SK-N-SH treated with all-trans-retinoic acid at 6 μM for 48 hours (cell line): Measurements from ENCODE around the gene SAFB2.

Source experiments
- ATAC-seq: fragments of 200-7000 bp; cut with Tn5 transposase; 3 replicates; pipeline ENCODE4 v1.9.1; 2020; ENCODE audit warnings: mild to moderate bottlenecking, moderate library complexity
- ARNTL ChIP-seq: fragments of 450-650 bp; formaldehyde crosslinking; IDR thresholded peaks from 2 replicates; pipeline ENCODE4 v1.5.0; 2020; ENCODE audit warnings: low read depth, mild to moderate bottlenecking, moderate library complexity, borderline replicate concordance
- BACH2 ChIP-seq: fragments of 250-450 bp; sonication (Bioruptor Pico); IDR thresholded peaks from 2 replicates; pipeline ENCODE4 v1.9.0; 2021; ENCODE audit warnings: mild to moderate bottlenecking, borderline replicate concordance
- CSDC2 ChIP-seq: fragments of 250-450 bp; sonication (Bioruptor Pico); IDR thresholded peaks from 2 replicates; pipeline ENCODE4 v1.5.0; 2020; ENCODE audit warnings: mild to moderate bottlenecking, moderate library complexity
- ESRRG ChIP-seq: fragments of 250-450 bp; sonication (Bioruptor Pico); IDR thresholded peaks from 2 replicates; pipeline ENCODE4 v1.6.1; 2021; ENCODE audit warnings: mild to moderate bottlenecking
- GLIS3 ChIP-seq: fragments of 250-450 bp; sonication (Bioruptor Pico); IDR thresholded peaks from 2 replicates; pipeline ENCODE4 v1.5.0; 2020; ENCODE audit warnings: mild to moderate bottlenecking, moderate library complexity
- ISL1 ChIP-seq: fragments of 250-450 bp; sonication (Bioruptor Pico); IDR thresholded peaks from 2 replicates; pipeline ENCODE4 v2.1.2; 2022; ENCODE audit warnings: mild to moderate bottlenecking, moderate library complexity
- OSR1 ChIP-seq: fragments of 250-450 bp; sonication (Bioruptor Pico); IDR thresholded peaks from 2 replicates; pipeline ENCODE4 v1.8.0; 2022; ENCODE audit warnings: moderate library complexity, mild to moderate bottlenecking, inconsistent platforms
- PPARA ChIP-seq: fragments of 250-450 bp; sonication (Bioruptor Pico); IDR thresholded peaks from 2 replicates; pipeline ENCODE4 v1.5.0; 2020; ENCODE audit warnings: mild to moderate bottlenecking, borderline replicate concordance
- RARB ChIP-seq: fragments of 250-450 bp; sonication (Bioruptor Pico); IDR thresholded peaks from 2 replicates; pipeline ENCODE4 v1.8.0; 2021; ENCODE audit warnings: mild to moderate bottlenecking, moderate library complexity
- SNAI2 ChIP-seq: fragments of 250-450 bp; sonication (Bioruptor Pico); IDR thresholded peaks from 2 replicates; pipeline ENCODE4 v1.5.0; 2020; ENCODE audit warnings: mild to moderate bottlenecking, moderate library complexity
- TCF4 ChIP-seq: fragments of 250-450 bp; sonication (Bioruptor Pico); IDR thresholded peaks from 2 replicates; pipeline ENCODE4 v1.8.0; 2021; ENCODE audit warnings: mild to moderate bottlenecking, moderate library complexity, borderline replicate concordance
- TOX ChIP-seq: fragments of 250-450 bp; sonication (Bioruptor Pico); IDR thresholded peaks from 2 replicates; pipeline ENCODE4 v1.8.0; 2021; ENCODE audit warnings: mild to moderate bottlenecking, moderate library complexity, borderline replicate concordance
- ZC3H10 ChIP-seq: fragments of 250-450 bp; sonication (Bioruptor Pico); IDR thresholded peaks from 2 replicates; pipeline ENCODE4 v1.5.1; 2021; ENCODE audit warnings: mild to moderate bottlenecking, moderate library complexity
- ZFP3 ChIP-seq: fragments of 250-450 bp; sonication (Bioruptor Pico); IDR thresholded peaks from 2 replicates; pipeline ENCODE4 v1.5.0; 2020; ENCODE audit warnings: mild to moderate bottlenecking, moderate library complexity
- ZFP30 ChIP-seq: fragments of 450-650 bp; formaldehyde crosslinking; IDR thresholded peaks from 2 replicates; pipeline ENCODE4 v1.5.0; 2022; ENCODE audit warnings: mild to moderate bottlenecking, moderate library complexity
- ZNF565 ChIP-seq: fragments of 450-650 bp; formaldehyde crosslinking; conservative IDR thresholded peaks from 2 replicates; pipeline ENCODE4 v1.5.0; 2020; ENCODE audit warnings: low read depth, mild to moderate bottlenecking, moderate library complexity
- ZNF70 ChIP-seq: fragments of 450-650 bp; formaldehyde crosslinking; IDR thresholded peaks from 2 replicates; pipeline ENCODE4 v1.5.0; 2020; ENCODE audit warnings: mild to moderate bottlenecking, moderate library complexity
- ZNF8 ChIP-seq: fragments of 450-650 bp; formaldehyde crosslinking; IDR thresholded peaks from 2 replicates; pipeline ENCODE4 v1.5.0; 2020; ENCODE audit warnings: mild to moderate bottlenecking, moderate library complexity
- TF ChIP-seq, protein P1 (sequence below): fragments of 250-450 bp; sonication (Bioruptor Pico); IDR thresholded peaks from 2 replicates; pipeline ENCODE4 v1.8.0; 2021; ENCODE audit warnings: low read depth, mild to moderate bottlenecking, moderate library complexity, borderline replicate concordance
- TF ChIP-seq, protein P2 (sequence below): fragments of 250-450 bp; sonication (Bioruptor Pico); IDR thresholded peaks from 2 replicates; pipeline ENCODE4 v1.8.0; 2020; ENCODE audit warnings: mild to moderate bottlenecking, moderate library complexity, borderline replicate concordance
- TF ChIP-seq, protein P3 (sequence below): fragments of 250-450 bp; sonication (Bioruptor Pico); IDR thresholded peaks from 2 replicates; pipeline ENCODE4 v1.5.1; 2020; ENCODE audit warnings: low read depth, mild to moderate bottlenecking, moderate library complexity
- TF ChIP-seq, protein P4 (sequence below): fragments of 250-450 bp; sonication (Bioruptor Pico); IDR thresholded peaks from 2 replicates; pipeline ENCODE4 v1.5.0; 2020; ENCODE audit warnings: mild to moderate bottlenecking, moderate library complexity

The SAFB2 gene

DNA sequence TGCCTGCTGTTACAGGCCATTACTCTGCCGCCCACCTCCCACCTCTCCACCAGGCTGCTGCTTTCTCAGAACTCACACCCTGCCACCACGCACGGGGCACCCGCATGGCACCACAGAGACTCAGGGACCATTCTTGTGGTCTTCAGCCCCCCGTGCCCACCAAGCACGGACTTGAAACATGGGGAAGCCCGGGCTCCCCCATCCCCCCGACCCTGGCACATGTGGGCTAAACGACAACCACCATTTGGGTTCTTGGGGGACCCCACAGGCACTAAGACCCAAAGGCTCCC lies 31.8 kb downstream of the SAFB2 start:
- ATAC-seq: no peak
- TF ChIP-seq ZFP30 (CRISPR knock-in tag) (no peak), ZC3H10 (CRISPR knock-in tag) (no peak)

DNA sequence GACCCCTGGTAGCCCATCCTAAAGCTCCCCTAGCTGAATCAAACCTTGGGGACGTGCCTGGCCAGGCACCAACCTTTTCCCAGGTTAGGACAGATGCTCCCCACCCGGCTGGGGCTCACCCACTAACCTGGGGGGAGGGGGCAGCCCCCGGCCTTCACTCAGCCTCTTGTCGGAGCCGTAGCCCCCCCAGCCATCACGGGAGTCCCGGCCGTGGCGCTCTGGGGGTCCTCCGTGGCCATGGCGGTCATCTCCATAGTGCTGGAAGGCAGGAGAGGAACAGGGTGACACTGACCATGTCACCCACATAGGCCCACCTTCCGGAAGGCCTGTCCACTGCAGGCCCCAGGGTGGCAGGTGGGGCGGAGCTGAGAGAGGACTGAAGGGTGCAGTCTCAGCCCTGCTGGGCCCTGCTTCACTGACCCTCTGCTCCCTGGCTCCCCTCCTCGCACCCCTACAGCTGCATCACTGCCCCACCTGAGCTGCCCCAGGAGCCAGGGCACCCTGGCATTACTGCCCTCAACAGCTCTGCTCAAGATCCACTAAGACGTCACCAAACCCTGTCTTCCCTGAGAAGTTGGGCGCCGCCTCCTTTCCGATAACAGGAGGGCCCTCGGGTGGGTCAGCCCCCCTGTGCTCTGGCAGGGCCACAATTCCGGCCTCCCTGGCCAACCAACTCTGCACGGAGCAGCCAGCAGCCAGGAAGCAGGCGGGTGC lies 32.3 kb downstream of the SAFB2 start:
- TF ChIP-seq ESRRG (CRISPR knock-in tag): no peak
- no peak for TF ChIP-seq TCF4 (CRISPR knock-in tag)
- TF ChIP-seq PPARA: no peak
- TF ChIP-seq ISL1 (CRISPR knock-in tag): no peak
- TF ChIP-seq ZFP30 (CRISPR knock-in tag): no peak
- no peak for TF ChIP-seq GLIS3 (CRISPR knock-in tag)
- TF ChIP-seq TOX (CRISPR knock-in tag): no peak
- no peak for ATAC-seq

DNA sequence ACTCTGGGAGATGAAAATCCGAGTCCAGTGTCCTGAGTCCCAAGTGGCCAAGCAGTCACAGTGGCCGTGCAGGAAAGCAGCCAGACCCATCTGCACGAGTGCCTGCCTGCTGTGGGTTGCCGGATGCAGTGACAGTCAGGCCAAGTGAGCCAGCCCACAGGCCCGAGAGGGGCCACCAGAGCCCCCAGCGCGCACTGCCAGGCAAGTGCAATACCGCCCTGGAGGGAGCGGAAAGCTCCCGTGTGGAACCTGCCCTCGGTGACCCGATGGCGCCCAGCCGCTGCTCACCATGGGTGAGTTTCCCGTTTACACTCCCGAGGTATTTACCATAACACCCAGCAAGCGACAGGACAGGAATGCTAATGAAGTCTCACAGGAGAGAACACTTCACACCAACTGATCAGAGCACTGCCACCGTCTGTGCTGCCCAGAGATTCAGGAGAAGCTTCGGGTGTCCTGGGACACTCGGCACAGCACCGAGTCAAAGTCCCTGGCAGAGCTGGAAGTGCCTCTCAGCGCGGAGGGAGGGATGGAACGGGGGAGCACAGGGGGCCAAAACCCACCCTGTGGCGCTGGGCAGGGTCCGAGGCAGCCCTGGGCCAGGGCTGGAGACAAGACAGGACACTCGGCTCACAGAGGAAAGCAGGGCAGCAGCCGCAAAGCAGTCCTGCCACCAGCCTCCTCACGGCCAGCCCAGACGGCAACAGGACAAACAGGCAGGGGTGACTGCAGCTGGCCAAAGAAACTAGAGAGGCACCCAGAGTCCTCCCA lies 33.5 kb downstream of the SAFB2 start:
- TF ChIP-seq OSR1 (CRISPR knock-in tag): no peak
- no peak for TF ChIP-seq ISL1 (CRISPR knock-in tag)
- TF ChIP-seq ZC3H10 (CRISPR knock-in tag): no peak
- no peak for TF ChIP-seq ZFP30 (CRISPR knock-in tag)
- TF ChIP-seq, protein P1, sequence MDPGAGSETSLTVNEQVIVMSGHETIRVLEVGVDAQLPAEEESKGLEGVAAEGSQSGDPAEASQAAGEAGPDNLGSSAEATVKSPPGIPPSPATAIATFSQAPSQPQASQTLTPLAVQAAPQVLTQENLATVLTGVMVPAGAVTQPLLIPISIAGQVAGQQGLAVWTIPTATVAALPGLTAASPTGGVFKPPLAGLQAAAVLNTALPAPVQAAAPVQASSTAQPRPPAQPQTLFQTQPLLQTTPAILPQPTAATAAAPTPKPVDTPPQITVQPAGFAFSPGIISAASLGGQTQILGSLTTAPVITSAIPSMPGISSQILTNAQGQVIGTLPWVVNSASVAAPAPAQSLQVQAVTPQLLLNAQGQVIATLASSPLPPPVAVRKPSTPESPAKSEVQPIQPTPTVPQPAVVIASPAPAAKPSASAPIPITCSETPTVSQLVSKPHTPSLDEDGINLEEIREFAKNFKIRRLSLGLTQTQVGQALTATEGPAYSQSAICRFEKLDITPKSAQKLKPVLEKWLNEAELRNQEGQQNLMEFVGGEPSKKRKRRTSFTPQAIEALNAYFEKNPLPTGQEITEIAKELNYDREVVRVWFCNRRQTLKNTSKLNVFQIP (CRISPR knock-in tag): no peak
- TF ChIP-seq, protein P2, sequence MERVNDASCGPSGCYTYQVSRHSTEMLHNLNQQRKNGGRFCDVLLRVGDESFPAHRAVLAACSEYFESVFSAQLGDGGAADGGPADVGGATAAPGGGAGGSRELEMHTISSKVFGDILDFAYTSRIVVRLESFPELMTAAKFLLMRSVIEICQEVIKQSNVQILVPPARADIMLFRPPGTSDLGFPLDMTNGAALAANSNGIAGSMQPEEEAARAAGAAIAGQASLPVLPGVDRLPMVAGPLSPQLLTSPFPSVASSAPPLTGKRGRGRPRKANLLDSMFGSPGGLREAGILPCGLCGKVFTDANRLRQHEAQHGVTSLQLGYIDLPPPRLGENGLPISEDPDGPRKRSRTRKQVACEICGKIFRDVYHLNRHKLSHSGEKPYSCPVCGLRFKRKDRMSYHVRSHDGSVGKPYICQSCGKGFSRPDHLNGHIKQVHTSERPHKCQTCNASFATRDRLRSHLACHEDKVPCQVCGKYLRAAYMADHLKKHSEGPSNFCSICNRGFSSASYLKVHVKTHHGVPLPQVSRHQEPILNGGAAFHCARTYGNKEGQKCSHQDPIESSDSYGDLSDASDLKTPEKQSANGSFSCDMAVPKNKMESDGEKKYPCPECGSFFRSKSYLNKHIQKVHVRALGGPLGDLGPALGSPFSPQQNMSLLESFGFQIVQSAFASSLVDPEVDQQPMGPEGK (CRISPR knock-in tag): no peak
- no peak for TF ChIP-seq RARB (CRISPR knock-in tag)
- TF ChIP-seq ZNF70 (CRISPR knock-in tag): no peak
- TF ChIP-seq, all 23 proteins: peak for 0
- ATAC-seq: no peak

DNA sequence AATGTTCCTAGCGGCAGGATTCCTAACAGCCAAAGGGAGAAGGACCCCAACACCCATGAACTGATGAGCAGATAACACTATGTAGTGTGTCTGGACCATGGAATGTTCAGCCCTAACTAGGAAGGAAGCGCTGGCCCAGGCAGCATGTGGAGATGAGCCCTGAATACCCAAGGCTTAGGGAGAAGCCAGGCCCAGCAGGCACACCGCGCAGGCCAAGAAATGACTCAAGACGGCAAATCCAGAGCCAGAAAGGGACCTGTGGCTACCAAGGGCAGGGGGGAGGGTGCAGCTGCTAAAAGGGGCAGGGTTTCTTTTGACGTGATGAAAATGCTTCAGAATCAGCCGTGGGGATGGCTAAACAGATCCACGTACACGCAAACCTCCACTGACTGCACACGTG lies 34.1 kb downstream of the SAFB2 start:
- TF ChIP-seq RARB (CRISPR knock-in tag): no peak
- TF ChIP-seq ZFP30 (CRISPR knock-in tag): no peak
- TF ChIP-seq ZFP3: no peak
- TF ChIP-seq ISL1 (CRISPR knock-in tag): no peak
- no peak for TF ChIP-seq ESRRG (CRISPR knock-in tag)
- no peak for TF ChIP-seq ZNF70 (CRISPR knock-in tag)
- TF ChIP-seq ZNF565: no peak
- no peak for TF ChIP-seq PPARA
- TF ChIP-seq, protein P1 (CRISPR knock-in tag): no peak
- TF ChIP-seq BACH2: no peak
- TF ChIP-seq ZC3H10 (CRISPR knock-in tag): no peak
- TF ChIP-seq TCF4 (CRISPR knock-in tag): no peak
- no peak for TF ChIP-seq OSR1 (CRISPR knock-in tag)
- TF ChIP-seq SNAI2: no peak
- no peak for TF ChIP-seq ZNF8
- TF ChIP-seq, protein P2 (CRISPR knock-in tag): no peak
- no peak for TF ChIP-seq GLIS3 (CRISPR knock-in tag)
- ATAC-seq: no peak

DNA sequence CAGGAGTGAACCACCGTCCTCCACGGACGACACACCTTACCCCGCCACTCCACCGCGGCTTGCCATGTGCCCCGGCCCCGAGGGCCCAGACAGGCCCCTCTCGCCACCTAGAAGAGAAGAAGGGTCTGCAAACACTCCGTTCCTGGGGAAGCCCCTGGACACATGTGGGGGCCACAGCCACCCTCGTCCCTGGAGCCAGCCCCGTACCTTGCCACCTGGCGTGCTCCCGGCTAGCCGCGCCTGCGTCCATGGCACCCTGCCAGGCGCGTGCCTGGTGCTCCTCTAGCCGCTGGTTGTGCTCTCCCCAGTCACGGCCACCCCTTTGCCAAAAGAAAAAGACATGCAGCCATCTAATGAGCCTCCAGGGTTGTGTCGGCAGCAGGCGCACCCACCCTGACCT lies 34.9 kb downstream of the SAFB2 start:
- ATAC-seq: no peak
- TF ChIP-seq, protein P3, sequence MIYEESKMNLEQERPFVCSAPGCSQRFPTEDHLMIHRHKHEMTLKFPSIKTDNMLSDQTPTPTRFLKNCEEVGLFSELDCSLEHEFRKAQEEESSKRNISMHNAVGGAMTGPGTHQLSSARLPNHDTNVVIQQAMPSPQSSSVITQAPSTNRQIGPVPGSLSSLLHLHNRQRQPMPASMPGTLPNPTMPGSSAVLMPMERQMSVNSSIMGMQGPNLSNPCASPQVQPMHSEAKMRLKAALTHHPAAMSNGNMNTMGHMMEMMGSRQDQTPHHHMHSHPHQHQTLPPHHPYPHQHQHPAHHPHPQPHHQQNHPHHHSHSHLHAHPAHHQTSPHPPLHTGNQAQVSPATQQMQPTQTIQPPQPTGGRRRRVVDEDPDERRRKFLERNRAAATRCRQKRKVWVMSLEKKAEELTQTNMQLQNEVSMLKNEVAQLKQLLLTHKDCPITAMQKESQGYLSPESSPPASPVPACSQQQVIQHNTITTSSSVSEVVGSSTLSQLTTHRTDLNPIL (CRISPR knock-in tag): no peak
- TF ChIP-seq TOX (CRISPR knock-in tag): no peak
- no peak for TF ChIP-seq SNAI2
- no peak for TF ChIP-seq RARB (CRISPR knock-in tag)
- no peak for TF ChIP-seq ARNTL (CRISPR knock-in tag)
- TF ChIP-seq CSDC2: no peak
- TF ChIP-seq OSR1 (CRISPR knock-in tag): no peak
- TF ChIP-seq, protein P4, sequence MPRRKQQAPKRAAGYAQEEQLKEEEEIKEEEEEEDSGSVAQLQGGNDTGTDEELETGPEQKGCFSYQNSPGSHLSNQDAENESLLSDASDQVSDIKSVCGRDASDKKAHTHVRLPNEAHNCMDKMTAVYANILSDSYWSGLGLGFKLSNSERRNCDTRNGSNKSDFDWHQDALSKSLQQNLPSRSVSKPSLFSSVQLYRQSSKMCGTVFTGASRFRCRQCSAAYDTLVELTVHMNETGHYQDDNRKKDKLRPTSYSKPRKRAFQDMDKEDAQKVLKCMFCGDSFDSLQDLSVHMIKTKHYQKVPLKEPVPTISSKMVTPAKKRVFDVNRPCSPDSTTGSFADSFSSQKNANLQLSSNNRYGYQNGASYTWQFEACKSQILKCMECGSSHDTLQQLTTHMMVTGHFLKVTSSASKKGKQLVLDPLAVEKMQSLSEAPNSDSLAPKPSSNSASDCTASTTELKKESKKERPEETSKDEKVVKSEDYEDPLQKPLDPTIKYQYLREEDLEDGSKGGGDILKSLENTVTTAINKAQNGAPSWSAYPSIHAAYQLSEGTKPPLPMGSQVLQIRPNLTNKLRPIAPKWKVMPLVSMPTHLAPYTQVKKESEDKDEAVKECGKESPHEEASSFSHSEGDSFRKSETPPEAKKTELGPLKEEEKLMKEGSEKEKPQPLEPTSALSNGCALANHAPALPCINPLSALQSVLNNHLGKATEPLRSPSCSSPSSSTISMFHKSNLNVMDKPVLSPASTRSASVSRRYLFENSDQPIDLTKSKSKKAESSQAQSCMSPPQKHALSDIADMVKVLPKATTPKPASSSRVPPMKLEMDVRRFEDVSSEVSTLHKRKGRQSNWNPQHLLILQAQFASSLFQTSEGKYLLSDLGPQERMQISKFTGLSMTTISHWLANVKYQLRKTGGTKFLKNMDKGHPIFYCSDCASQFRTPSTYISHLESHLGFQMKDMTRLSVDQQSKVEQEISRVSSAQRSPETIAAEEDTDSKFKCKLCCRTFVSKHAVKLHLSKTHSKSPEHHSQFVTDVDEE (CRISPR knock-in tag): no peak
- no peak for TF ChIP-seq ESRRG (CRISPR knock-in tag)
- no peak for TF ChIP-seq BACH2
